C4-2B (cell line): Measurements from ENCODE around the gene NHS.

Source experiments
- ZFX ChIP-seq: fragments of 450-650 bp; IDR thresholded peaks from 2 replicates; pipeline ENCODE4 v1.6.1; 2017
- TF ChIP-seq, protein P1 (sequence below): fragments of 450-650 bp; conservative IDR thresholded peaks from 2 replicates; pipeline ENCODE4 v1.5.1; 2017; ENCODE audit warnings: mild to moderate bottlenecking

DNA sequence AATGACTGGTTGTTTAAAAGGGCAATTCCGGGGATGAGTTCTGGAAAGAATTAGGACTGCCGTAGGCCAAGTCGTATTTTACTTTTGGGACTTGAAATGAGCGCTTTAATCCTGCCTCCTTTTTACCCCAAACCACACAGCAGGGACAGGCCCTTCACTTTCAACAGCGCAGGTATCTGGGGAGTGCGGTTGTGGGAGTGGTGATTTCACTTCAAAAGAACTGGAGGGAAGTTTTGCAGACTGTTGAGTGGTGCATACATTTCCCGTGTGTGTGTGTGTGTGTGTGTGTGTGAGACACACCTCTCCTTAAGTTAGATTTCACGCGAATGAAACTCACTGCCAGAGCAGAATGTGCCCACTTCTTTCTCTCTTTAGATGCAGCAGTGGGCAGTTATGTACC is 2.8 kb downstream of the NHS start:
- TF ChIP-seq, protein P1, sequence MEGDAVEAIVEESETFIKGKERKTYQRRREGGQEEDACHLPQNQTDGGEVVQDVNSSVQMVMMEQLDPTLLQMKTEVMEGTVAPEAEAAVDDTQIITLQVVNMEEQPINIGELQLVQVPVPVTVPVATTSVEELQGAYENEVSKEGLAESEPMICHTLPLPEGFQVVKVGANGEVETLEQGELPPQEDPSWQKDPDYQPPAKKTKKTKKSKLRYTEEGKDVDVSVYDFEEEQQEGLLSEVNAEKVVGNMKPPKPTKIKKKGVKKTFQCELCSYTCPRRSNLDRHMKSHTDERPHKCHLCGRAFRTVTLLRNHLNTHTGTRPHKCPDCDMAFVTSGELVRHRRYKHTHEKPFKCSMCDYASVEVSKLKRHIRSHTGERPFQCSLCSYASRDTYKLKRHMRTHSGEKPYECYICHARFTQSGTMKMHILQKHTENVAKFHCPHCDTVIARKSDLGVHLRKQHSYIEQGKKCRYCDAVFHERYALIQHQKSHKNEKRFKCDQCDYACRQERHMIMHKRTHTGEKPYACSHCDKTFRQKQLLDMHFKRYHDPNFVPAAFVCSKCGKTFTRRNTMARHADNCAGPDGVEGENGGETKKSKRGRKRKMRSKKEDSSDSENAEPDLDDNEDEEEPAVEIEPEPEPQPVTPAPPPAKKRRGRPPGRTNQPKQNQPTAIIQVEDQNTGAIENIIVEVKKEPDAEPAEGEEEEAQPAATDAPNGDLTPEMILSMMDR, result no peak
- TF ChIP-seq ZFX, result no peak
